Nephron progenitor cell (in vitro differentiated cells): ENCODE results near the gene ATP11A.
A peak's percentile ranks its signal among the peaks of the same experiment; 100 is the strongest.

Experiments
- DNase-seq: peaks from one replicate; pipeline ENCODE4 v3.0.0; 2021
- H3K27ac Mint-ChIP-seq: 2 replicates; pipeline ENCODE4 v1.8.0; 2021; ENCODE audit warnings: mild to moderate bottlenecking, moderate library complexity, mixed read lengths
- H3K27me3 Mint-ChIP-seq: 2 replicates; pipeline ENCODE4 v1.8.0; 2021; ENCODE audit warnings: mild to moderate bottlenecking, low read depth, mixed read lengths; ENCODE audit not compliant: poor library complexity
- H3K36me3 Mint-ChIP-seq: 2 replicates; pipeline ENCODE4 v1.8.0; 2021; ENCODE audit warnings: low read depth, mixed read lengths
- H3K4me1 Mint-ChIP-seq: 2 replicates; pipeline ENCODE4 v1.8.0; 2021; ENCODE audit warnings: mixed read lengths
- H3K4me3 Mint-ChIP-seq: 2 replicates; pipeline ENCODE4 v1.8.0; 2021; ENCODE audit warnings: mild to moderate bottlenecking, moderate library complexity, mixed read lengths
- H3K9me3 Mint-ChIP-seq: 2 replicates; pipeline ENCODE4 v1.8.0; 2021; ENCODE audit warnings: mild to moderate bottlenecking, moderate library complexity, mixed read lengths
- CTCF ChIP-seq: fragments of 200-600 bp; sonication (generic); IDR thresholded peaks from 2 replicates; pipeline ENCODE4 v1.5.0; 2021; ENCODE audit warnings: antibody characterized with exemption

The ATP11A gene

GRCh38 chr13:112774448-112774792, 84.6 kb downstream of the ATP11A start:
- Mint-ChIP-seq H3K9me3 (peaks cover 6% of the 10 kb centered on the region), H3K4me1 (peaks cover 80% of the 10 kb centered on the region), H3K36me3 (peaks cover 17% of the 10 kb centered on the region), H3K27me3 (peaks cover 3% of the 10 kb centered on the region), H3K4me3 (no peak overlapping the region), H3K27ac (peak overlapping the region; percentile 62)
- TF ChIP-seq CTCF = no peak
- no peak for DNase-seq

GRCh38 chr13:112774829-112775565, 85.2 kb downstream of the ATP11A start:
- no peak for DNase-seq
- H3K4me1 Mint-ChIP-seq = peaks cover 77% of the 10 kb centered on the region
- H3K27ac Mint-ChIP-seq = peak overlapping the region; percentile 62
- peaks cover 6% of the 10 kb centered on the region for H3K9me3 Mint-ChIP-seq
- H3K27me3 Mint-ChIP-seq = peaks cover 3% of the 10 kb centered on the region
- no peak for TF ChIP-seq CTCF
- H3K4me3 Mint-ChIP-seq = no peak overlapping the region
- H3K36me3 Mint-ChIP-seq = peaks cover 17% of the 10 kb centered on the region

GRCh38 chr13:112775791-112776279, 86.0 kb downstream of the ATP11A start:
- H3K27me3 Mint-ChIP-seq = peaks cover 3% of the 10 kb centered on the region
- peaks cover 77% of the 10 kb centered on the region for H3K4me1 Mint-ChIP-seq
- DNase-seq = no peak
- H3K4me3 Mint-ChIP-seq = no peak overlapping the region
- peak overlapping the region; percentile 97 for H3K27ac Mint-ChIP-seq
- no peak for TF ChIP-seq CTCF
- peaks cover 10% of the 10 kb centered on the region for H3K9me3 Mint-ChIP-seq
- H3K36me3 Mint-ChIP-seq = peaks cover 22% of the 10 kb centered on the region

- peaks cover 3% of the 10 kb centered on the region for H3K27me3 Mint-ChIP-seq
- no peak for TF ChIP-seq CTCF
- peaks cover 10% of the 10 kb centered on the region for H3K9me3 Mint-ChIP-seq
- DNase-seq = no peak
- peaks cover 22% of the 10 kb centered on the region for H3K36me3 Mint-ChIP-seq
- no peak overlapping the region for H3K4me3 Mint-ChIP-seq
- peak overlapping the region; percentile 97 for H3K27ac Mint-ChIP-seq
- peaks cover 77% of the 10 kb centered on the region for H3K4me1 Mint-ChIP-seq
Observed at GRCh38 chr13:112776354-112776753, 86.5 kb downstream of the ATP11A start.

- Mint-ChIP-seq H3K9me3 (peaks cover 10% of the 10 kb centered on the region), H3K27ac (no peak overlapping the region), H3K4me1 (peaks cover 77% of the 10 kb centered on the region), H3K36me3 (peaks cover 22% of the 10 kb centered on the region), H3K27me3 (peaks cover 3% of the 10 kb centered on the region), H3K4me3 (no peak overlapping the region)
- no peak for TF ChIP-seq CTCF
- DNase-seq = no peak
Observed at GRCh38 chr13:112776971-112777370, 87.1 kb downstream of the ATP11A start.
